Measurements from ENCODE around the gene ALG12. TPM values are rescaled to one million over a fixed set of nuclear protein-coding genes. Genes with fewer than 3 reads are reported as not detected.

Gene ALG12
- total and polyA plus RNA-seq, 2 of the 4 experiments (the other 2 are of a cell fraction), result 7.2 to 10.9 TPM

DNA sequence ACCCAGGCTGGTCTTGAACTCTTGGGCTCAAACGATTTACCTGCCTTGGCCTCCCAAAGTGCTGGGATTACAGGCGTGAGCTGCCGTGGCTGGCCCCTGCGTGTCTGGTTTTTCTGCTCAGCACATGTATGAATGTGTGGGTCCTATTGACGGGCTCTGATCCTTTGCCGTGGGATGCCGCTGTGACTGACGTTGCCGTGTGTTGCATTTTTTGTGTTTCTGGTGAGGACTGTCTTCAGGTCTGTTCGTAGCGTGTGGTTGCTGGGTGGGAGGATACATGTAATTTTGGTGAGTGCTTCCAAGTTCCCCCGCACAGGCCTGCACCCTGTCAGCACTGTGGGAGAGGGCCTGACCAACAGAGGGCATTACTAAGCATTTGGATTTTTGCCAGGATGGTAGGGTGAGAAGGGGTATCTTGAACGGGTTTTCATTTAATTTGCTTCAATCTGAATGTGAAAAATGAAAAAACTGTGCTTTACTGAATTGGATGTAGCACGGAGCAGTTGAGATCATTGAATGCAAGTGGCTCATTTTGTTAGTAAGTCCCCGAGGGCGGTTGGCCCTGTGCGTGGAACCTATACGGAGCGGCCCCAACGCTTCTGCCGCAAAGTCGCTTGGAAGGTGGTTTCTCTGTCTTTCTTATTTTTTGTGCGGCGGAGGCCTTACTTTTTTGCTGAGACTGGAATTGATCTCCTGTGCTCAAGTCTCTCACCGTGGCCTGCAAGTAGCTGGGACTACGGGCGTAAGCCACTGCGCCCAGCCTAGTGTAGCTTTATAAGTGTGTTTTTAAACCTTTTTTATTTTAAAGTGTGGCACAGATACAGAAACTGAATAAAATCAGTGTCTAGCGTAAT lies 56.4 kb downstream of the ALG12 start:
- Histone ChIP-seq H3K18ac (ENCODE audit: low read depth, low read length) (no peak overlapping the region), H4K91ac (ENCODE audit: insufficient read depth, low read depth, low read length) (no peak overlapping the region), H2AK5ac (ENCODE audit: low read depth, low read length) (no peak overlapping the region), H3K9me3 (ENCODE audit: control insufficient read depth, insufficient read depth, low read length) (peaks cover 13% of the 10 kb centered on the region), H3K79me1 (ENCODE audit: low read depth in 1 of 2, low read length in 2 of 2) (peaks cover 20 to 62% of the 10 kb centered on the region in 2 experiments), H4K8ac (ENCODE audit: low read depth in 2 of 2, low read length in 2 of 2) (no peak overlapping the region), H3K4ac (ENCODE audit: low read depth, low read length) (no peak overlapping the region), H3K27me3 (ENCODE audit: control insufficient read depth, insufficient read depth, low read length) (no peaks in the 10 kb centered on the region), H3K23ac (ENCODE audit: low read depth, low read length) (no peak overlapping the region), H2BK20ac (ENCODE audit: low read depth, low read length) (no peak overlapping the region), H2BK120ac (ENCODE audit: low read depth, low read length) (no peak overlapping the region), H2BK15ac (ENCODE audit: low read depth, low read length) (no peak overlapping the region), H3K27ac (ENCODE audit: insufficient read depth, low read length) (no peak overlapping the region), H3K36me3 (ENCODE audit: control insufficient read depth, insufficient read depth, low read length) (peaks cover 10% of the 10 kb centered on the region), H4K20me1 (ENCODE audit: insufficient read depth, low read length) (peaks cover 80% of the 10 kb centered on the region), H2BK5ac (ENCODE audit: low read depth, low read length, poor library complexity, severe bottlenecking) (no peak overlapping the region), H3K4me1 (ENCODE audit: control insufficient read depth, insufficient read depth, low read length) (no peaks in the 10 kb centered on the region), H2AK9ac (replicated peaks; ENCODE audit: low read depth, low read length, poor library complexity) (no peak overlapping the region), H2AFZ (replicated peaks; ENCODE audit: low read length, poor library complexity) (no peak overlapping the region), H3K9me1 (ENCODE audit: insufficient read depth, low read length) (peaks cover 9% of the 10 kb centered on the region; the same call in 1 of the 2 replicates), H3K9ac (ENCODE audit: low read depth, low read length) (no peak overlapping the region), H3K4me2 (ENCODE audit: low read depth, low read length) (no peak overlapping the region), H3K4me3 (ENCODE audit: insufficient read depth, low read depth, low read length) (no peak overlapping the region), H3K14ac (replicated peaks; ENCODE audit: low read depth, low read length) (no peak overlapping the region), H3K56ac (ENCODE audit: extremely low read depth, insufficient read depth, low read length) (no peak overlapping the region), H4K5ac (ENCODE audit: low read depth, low read length) (no peak overlapping the region)
- intact Hi-C loops (cut with micrococcal nuclease), result no loop called here
- in situ Hi-C loops (cut with MboI; ENCODE audit: low sequenced_read_pairs), result loop anchor here (10.0 kb wide), 1 partner anchor 53 kb away; the partner anchor contains the start of genes ALG12 and CRELD2
- BruUV-seq (replicated peaks), result no TSS peak
- TF ChIP-seq POLR2A (IDR thresholded peaks at IDR 0.05; ENCODE audit: low read depth, low read length) (no peak), FOS (IDR thresholded peaks at IDR 0.05; ENCODE audit: low read depth, low read length) (0 out of 2 replicates have a peak, but pooled peaks have one; percentile 8)
- dilution Hi-C loops (cut with HindIII; ENCODE audit: low sequenced_read_pairs, unreplicated experiment), result no loop called here
- DNase-seq, result no peak
- CTCF ChIA-PET, result no interaction called here
- no peak for ATAC-seq (ENCODE audit: low read depth)
- POLR2A ChIA-PET (ENCODE audit: unreplicated experiment), result no interaction called here
- 99% methylated on average over 18 of the region's 29 CpGs; no CpG with 5 or more reads in 1 of the 2 experiments for WGBS, 2 experiments (ENCODE audit: extremely low coverage in 2 of 2, insufficient read length in 1 of 2)

Measured in IMR-90 (cell line).